SK-N-SH (cell line): Measurements from ENCODE around the gene TSFM.

Experiments
- EP300 ChIP-seq, 2 experiments: IDR thresholded peaks; 2 replicates each; pipeline versions ENCODE4 v1.4.0 to v1.6.1; 2012; ENCODE audit warnings: borderline replicate concordance in 1 of 2, low read depth in 1 of 2, low read length in 1 of 2
- FOXJ3 ChIP-seq: sonication (generic); formaldehyde crosslinking; IDR thresholded peaks from 2 replicates; pipeline ENCODE4 v1.5.1; 2020; ENCODE audit warnings: mild to moderate bottlenecking, missing genetic modification reagents
- FOXM1 ChIP-seq: IDR thresholded peaks from 2 replicates; pipeline ENCODE4 v1.4.0; 2012; ENCODE audit warnings: low read depth, mild to moderate bottlenecking
- NRF1 ChIP-seq: IDR thresholded peaks from 2 replicates; pipeline ENCODE4 v1.6.1; 2012; ENCODE audit warnings: low read depth, mild to moderate bottlenecking, low read length
- RCOR1 ChIP-seq: fragments of 150-350 bp; IDR thresholded peaks from 2 replicates; pipeline ENCODE4 v1.6.1; 2017; ENCODE audit warnings: antibody characterized with exemption, low read length
- SMC3 ChIP-seq: IDR thresholded peaks from 2 replicates; pipeline ENCODE4 v1.6.1; 2012; ENCODE audit warnings: low read depth, low read length, improper control_type of control experiment
- ZBTB33 ChIP-seq: IDR thresholded peaks from 2 replicates; pipeline ENCODE4 v1.4.0; 2012; ENCODE audit warnings: low read depth, borderline replicate concordance
- TF ChIP-seq, protein P1 (sequence below): fragments of 200-600 bp; sonication (generic); IDR thresholded peaks from 2 replicates; pipeline ENCODE4 v1.6.1; 2017; ENCODE audit warnings: antibody characterized with exemption, mild to moderate bottlenecking, moderate library complexity

DNA sequence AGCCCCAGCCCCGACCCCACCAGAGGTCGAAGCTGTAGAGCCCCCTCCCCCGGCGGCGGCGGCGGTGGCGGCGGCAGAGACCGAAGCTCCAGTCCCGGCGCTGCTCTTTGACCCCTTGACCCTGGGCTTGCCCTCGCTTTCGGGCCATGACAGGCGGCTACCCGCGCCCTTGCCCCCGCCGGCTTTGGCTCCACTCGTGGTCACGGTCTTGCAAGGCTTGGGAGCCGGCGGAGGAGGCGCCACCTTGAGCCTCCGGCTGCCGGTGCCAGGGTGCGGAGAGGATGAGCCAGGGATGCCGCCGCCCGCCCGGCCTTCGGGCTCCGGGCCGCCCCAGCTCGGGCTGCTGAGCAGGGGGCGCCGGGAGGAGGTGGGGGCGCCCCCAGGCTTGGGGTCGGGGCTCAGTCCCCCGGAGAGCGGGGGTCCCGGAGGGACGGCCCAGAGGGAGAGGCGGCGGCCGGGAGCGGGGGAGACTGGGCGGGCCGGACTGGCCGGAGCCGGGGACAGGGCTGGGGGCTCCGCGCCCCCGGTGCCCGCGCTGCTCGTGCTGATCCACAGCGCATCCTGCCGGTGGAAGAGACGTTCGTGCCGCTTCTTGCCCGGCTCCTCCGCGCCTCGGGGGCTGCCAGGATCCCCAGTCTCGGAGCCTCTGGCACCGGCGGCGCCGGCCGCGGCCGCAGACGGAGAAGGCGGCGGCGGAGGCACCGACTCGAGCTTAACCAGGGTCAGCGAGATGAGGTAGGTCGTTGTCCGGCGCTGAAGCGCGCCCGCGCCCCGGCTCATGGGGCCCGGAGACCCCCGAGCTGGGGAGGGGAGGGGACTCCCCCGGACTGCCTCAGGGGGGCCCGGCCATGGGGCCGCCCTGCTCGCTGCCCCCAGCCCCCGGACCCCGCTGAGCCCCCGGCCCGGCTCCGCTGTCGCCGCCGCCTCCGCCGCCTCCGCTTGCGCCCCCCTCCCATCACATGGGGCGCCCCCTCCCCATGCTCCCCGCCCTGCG lies 44.8 kb upstream of the TSFM start:
- TF ChIP-seq RCOR1 (no peak), FOXM1 (no peak), ZBTB33 (no peak), EP300 (IDR thresholded peaks at IDR 0.05; ENCODE audit: borderline replicate concordance in 1 of 2, low read depth in 1 of 2, low read length in 1 of 2) (no peak), FOXJ3 (CRISPR knock-in tag) (no peak), NRF1 (no peak), SMC3 (no peak)
- TF ChIP-seq, protein P1, sequence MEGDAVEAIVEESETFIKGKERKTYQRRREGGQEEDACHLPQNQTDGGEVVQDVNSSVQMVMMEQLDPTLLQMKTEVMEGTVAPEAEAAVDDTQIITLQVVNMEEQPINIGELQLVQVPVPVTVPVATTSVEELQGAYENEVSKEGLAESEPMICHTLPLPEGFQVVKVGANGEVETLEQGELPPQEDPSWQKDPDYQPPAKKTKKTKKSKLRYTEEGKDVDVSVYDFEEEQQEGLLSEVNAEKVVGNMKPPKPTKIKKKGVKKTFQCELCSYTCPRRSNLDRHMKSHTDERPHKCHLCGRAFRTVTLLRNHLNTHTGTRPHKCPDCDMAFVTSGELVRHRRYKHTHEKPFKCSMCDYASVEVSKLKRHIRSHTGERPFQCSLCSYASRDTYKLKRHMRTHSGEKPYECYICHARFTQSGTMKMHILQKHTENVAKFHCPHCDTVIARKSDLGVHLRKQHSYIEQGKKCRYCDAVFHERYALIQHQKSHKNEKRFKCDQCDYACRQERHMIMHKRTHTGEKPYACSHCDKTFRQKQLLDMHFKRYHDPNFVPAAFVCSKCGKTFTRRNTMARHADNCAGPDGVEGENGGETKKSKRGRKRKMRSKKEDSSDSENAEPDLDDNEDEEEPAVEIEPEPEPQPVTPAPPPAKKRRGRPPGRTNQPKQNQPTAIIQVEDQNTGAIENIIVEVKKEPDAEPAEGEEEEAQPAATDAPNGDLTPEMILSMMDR = peak; percentile 49
